HCT116 (cell line): ENCODE measurements around the gene IGSF23. TPM values are rescaled to one million over a fixed set of nuclear protein-coding genes. Genes with fewer than 3 reads are reported as not detected.
A peak's percentile ranks its signal among the peaks of the same experiment; 100 is the strongest.

Experiments
- ATAC-seq: fragments of 200-7000 bp; cut with Tn5 transposase; 2 replicates; pipeline ENCODE4 v1.9.1; 2020; ENCODE audit warnings: mild to moderate bottlenecking, moderate library complexity
- BruUV-seq: library from RNA; stranded (reverse); fragments of 400-500 nt; replicated peaks from 2 replicates; lab custom pipeline; 2021; lab: Mats Ljungman, UMichigan
- CTCF ChIA-PET: fragments of 300-600 bp; sonication (Branson Sonifier 250); formaldehyde crosslinking; loops from one replicate; lab custom pipeline; 2021; ENCODE audit warnings: antibody characterized with exemption; lab: Charles Lee
- POLR2A ChIA-PET: fragments of 300-600, 350-600 bp; sonication (Branson Sonifier 250); formaldehyde crosslinking; loops from one replicate; lab custom pipeline; 2021; ENCODE audit warnings: antibody characterized with exemption; lab: Charles Lee
- RAD21 ChIA-PET, 2 experiments: fragments of 300-600 bp; sonication (Branson Sonifier 250); formaldehyde crosslinking; loops; one replicate each; lab custom pipeline; 2023; ENCODE audit warnings: low total read pairs in 2 of 2; ENCODE audit not compliant: uncharacterized antibody in 2 of 2, unreplicated experiment in 2 of 2, low non-redundant PET in 1 of 2; lab: Charles Lee
- DNase-seq: peaks from one replicate; pipeline ENCODE4 v3.0.0-alpha.2; 2010; ENCODE audit warnings: low read depth, low spot score
- H2AFZ ChIP-seq: fragments of 200-600 bp; shearing (Covaris generic), sonication (generic); 2 replicates; pipeline ENCODE4 v1.6.1; 2017; ENCODE audit warnings: low read depth, mixed run types, mixed read lengths, antibody characterized with exemption, low read length; ENCODE audit not compliant: poor library complexity, severe bottlenecking
- H3K27ac ChIP-seq: 2 replicates; pipeline ENCODE4 v1.5.1; 2012; ENCODE audit warnings: low read depth, low read length
- H3K27me3 ChIP-seq: fragments of 200-600 bp; sonication (generic); 2 replicates; pipeline ENCODE4 v1.6.1; 2016; ENCODE audit warnings: mixed run types, low read length, mixed read lengths; ENCODE audit not compliant: insufficient read depth
- H3K36me3 ChIP-seq, 2 experiments: fragments of 200-500 bp in 1 of 2; fragments of 200-600 bp in 1 of 2; sonication (Bioruptor generic) in 1 of 2; sonication (generic) in 1 of 2; 2 replicates each; pipeline versions ENCODE4 v1.5.1 to v1.6.1; 2014 to 2016; ENCODE audit warnings: low read length in 2 of 2, inconsistent platforms in 1 of 2, mixed read lengths in 1 of 2, mixed run types in 1 of 2; ENCODE audit not compliant: insufficient read depth in 2 of 2, control insufficient read depth in 1 of 2
- H3K4me1 ChIP-seq, 2 experiments: fragments of 200-600 bp in 1 of 2; sonication (generic) in 1 of 2; 2 replicates each; pipeline versions ENCODE4 v1.5.1 to v1.6.1; 2012 to 2017; ENCODE audit warnings: low read length in 2 of 2, inconsistent platforms in 1 of 2, mild to moderate bottlenecking in 1 of 2, mixed read lengths in 1 of 2, mixed run types in 1 of 2, moderate library complexity in 1 of 2; ENCODE audit not compliant: insufficient read depth in 2 of 2, control insufficient read depth in 1 of 2
- H3K4me2 ChIP-seq: fragments of 200-600 bp; sonication (generic); 2 replicates; pipeline ENCODE4 v1.6.1; 2017; ENCODE audit warnings: mixed run types, low read length, mixed read lengths
- H3K4me3 ChIP-seq, 2 experiments: fragments of 200-600 bp in 1 of 2; sonication (generic) in 1 of 2; replicated peaks in 1 of 2; 2 replicates each; pipeline ENCODE4 v1.5.1; 2011 to 2016; ENCODE audit warnings: low read length in 2 of 2, control low read depth in 1 of 2, low read depth in 1 of 2, mild to moderate bottlenecking in 1 of 2, mixed read lengths in 1 of 2, mixed run types in 1 of 2
- H3K79me2 ChIP-seq: fragments of 200-600 bp; sonication (generic); 2 replicates; pipeline ENCODE4 v1.6.1; 2017; ENCODE audit warnings: mild to moderate bottlenecking, mixed run types, low read length, moderate library complexity, mixed read lengths; ENCODE audit not compliant: insufficient read depth
- H3K9ac ChIP-seq: fragments of 200-600 bp; sonication (generic); 2 replicates; pipeline ENCODE4 v1.6.1; 2016; ENCODE audit warnings: low read length, mixed read lengths
- H3K9me2 ChIP-seq: fragments of 200-600 bp; sonication (generic), shearing (Covaris generic); 2 replicates; pipeline ENCODE4 v1.6.1; 2017; ENCODE audit warnings: mixed run types, mild to moderate bottlenecking, moderate library complexity; ENCODE audit not compliant: insufficient read depth
- H3K9me3 ChIP-seq, 2 experiments: fragments of 200-500 bp in 1 of 2; fragments of 200-600 bp in 1 of 2; sonication (Bioruptor generic) in 1 of 2; sonication (generic) in 1 of 2; 2 replicates each; pipeline ENCODE4 v1.6.1; 2014 to 2017; ENCODE audit warnings: low read length in 2 of 2, mixed read lengths in 2 of 2, inconsistent platforms in 1 of 2, low read depth in 1 of 2, mild to moderate bottlenecking in 1 of 2, mixed run types in 1 of 2, moderate library complexity in 1 of 2; ENCODE audit not compliant: control insufficient read depth in 1 of 2, insufficient read depth in 1 of 2
- H4K20me1 ChIP-seq: fragments of 200-600 bp; sonication (generic), shearing (Covaris generic); 2 replicates; pipeline ENCODE4 v1.6.1; 2017; ENCODE audit warnings: mixed run types, mild to moderate bottlenecking, moderate library complexity; ENCODE audit not compliant: insufficient read depth
- CBX3 ChIP-seq: IDR thresholded peaks from 2 replicates; pipeline ENCODE4 v1.6.1; 2012; ENCODE audit warnings: low read depth
- EGR1 ChIP-seq: IDR thresholded peaks from 2 replicates; pipeline ENCODE4 v1.6.1; 2012; ENCODE audit warnings: low read depth
- ELF1 ChIP-seq: IDR thresholded peaks from 2 replicates; pipeline ENCODE4 v1.6.1; 2012; ENCODE audit warnings: low read depth, borderline replicate concordance
- FOSL1 ChIP-seq: IDR thresholded peaks from 2 replicates; pipeline ENCODE4 v1.6.1; 2012; ENCODE audit warnings: low read depth
- RAD21 ChIP-seq: IDR thresholded peaks from 2 replicates; pipeline ENCODE4 v1.6.1; 2012; ENCODE audit warnings: low read depth, mild to moderate bottlenecking
- SP1 ChIP-seq: IDR thresholded peaks from 2 replicates; pipeline ENCODE4 v1.6.1; 2012; ENCODE audit warnings: low read depth
- SRF ChIP-seq: IDR thresholded peaks from 2 replicates; pipeline ENCODE4 v1.6.1; 2012; ENCODE audit warnings: low read depth
- YY1 ChIP-seq: IDR thresholded peaks from 2 replicates; pipeline ENCODE4 v1.6.1; 2011; ENCODE audit warnings: low read length, low read depth, moderate library complexity, mild to moderate bottlenecking; ENCODE audit not compliant: insufficient replicate concordance; ENCODE audit errors: extremely low read depth
- ZNF274 ChIP-seq: fragments of 200-500 bp; sonication (Bioruptor generic); IDR thresholded peaks from 2 replicates; pipeline ENCODE4 v1.6.1; 2014; ENCODE audit warnings: mild to moderate bottlenecking, low read depth, low read length, inconsistent platforms
- intact Hi-C: fragments of 100-400 bp; cut with micrococcal nuclease; formaldehyde crosslinking; loops from 2 replicates; pipeline ENCODE4 v1.10.0; 2022
- total RNA-seq: library from RNA; stranded (reverse); gene quantifications from one replicate; pipeline ENCODE4 v1.2.1, GENCODE V29; 2021; ENCODE audit not compliant: unreplicated experiment
- TF ChIP-seq, protein P1 (sequence below), 3 experiments: fragments of 200-600 bp in 1 of 3; sonication (generic) in 1 of 3; IDR thresholded peaks in 2 of 3; conservative IDR thresholded peaks in 1 of 3; 2 replicates each; pipeline ENCODE4 v1.5.1; 2012 to 2017; ENCODE audit warnings: low read depth in 2 of 3, low read length in 2 of 3, antibody characterized with exemption in 1 of 3, borderline replicate concordance in 1 of 3, control low read depth in 1 of 3, mild to moderate bottlenecking in 1 of 3, mixed read lengths in 1 of 3, mixed run types in 1 of 3, moderate library complexity in 1 of 3; ENCODE audit not compliant: insufficient read depth in 1 of 3

Gene IGSF23
- total RNA-seq, 1 experiment from 2014 or later, result not detected

DNA sequence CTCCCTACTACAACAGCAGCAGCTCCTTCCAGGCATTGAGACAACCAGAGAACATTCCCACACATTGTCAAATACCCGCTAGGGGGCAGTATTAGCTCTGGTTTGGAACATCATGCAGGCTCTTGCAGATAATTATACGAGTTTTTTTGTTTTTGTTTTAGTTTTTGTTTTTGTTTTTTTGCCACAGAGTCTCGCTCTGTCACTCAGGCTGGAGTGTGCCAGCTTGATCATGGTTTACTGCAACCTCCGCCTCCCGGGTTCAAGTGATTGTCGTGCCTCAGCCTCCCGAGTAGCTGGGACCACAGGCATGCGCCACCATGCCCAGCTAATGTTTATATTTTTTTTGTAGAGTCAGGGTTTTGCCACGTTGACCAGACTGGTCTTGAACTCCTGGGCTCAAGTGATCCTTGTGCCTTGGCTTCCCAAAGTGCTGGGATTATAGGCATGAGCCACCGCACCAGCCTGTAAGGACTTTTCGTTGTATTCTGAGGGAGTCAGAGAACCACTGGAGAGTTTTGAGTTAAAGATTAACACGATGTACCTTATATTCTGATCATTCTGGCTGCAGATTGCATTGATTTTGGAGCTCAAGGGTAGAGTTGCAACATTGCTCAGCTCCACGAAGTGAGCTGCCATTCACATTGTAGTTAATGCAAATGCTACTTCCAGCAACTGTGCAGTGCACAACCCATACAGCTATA is 42.2 kb upstream of the IGSF23 start:
- no peaks in the 10 kb centered on the region for H3K27me3 ChIP-seq
- no peak overlapping the region for H2AFZ ChIP-seq
- POLR2A ChIA-PET, result interaction anchor here (1.1 kb wide), 1 partner anchor 73 kb away, joined by 3 read pairs; the partner anchor contains the start of gene PVR
- ATAC-seq (peak; percentile 96), DNase-seq (peak; percentile 76)
- H3K4me2 ChIP-seq, result 0 out of 2 replicates have a peak overlapping the region, but pooled peaks have one; percentile 15
- no peaks in the 10 kb centered on the region; a peak in 1 of 4 replicates for H3K4me1 ChIP-seq
- no peak overlapping the region for H3K27ac ChIP-seq
- TF ChIP-seq ELF1 (no peak), RAD21 (peak; percentile 88), ZNF274 (no peak), SRF (no peak), CBX3 (no peak), YY1 (no peak), SP1 (no peak), FOSL1 (no peak), EGR1 (no peak)
- TF ChIP-seq, protein P1, sequence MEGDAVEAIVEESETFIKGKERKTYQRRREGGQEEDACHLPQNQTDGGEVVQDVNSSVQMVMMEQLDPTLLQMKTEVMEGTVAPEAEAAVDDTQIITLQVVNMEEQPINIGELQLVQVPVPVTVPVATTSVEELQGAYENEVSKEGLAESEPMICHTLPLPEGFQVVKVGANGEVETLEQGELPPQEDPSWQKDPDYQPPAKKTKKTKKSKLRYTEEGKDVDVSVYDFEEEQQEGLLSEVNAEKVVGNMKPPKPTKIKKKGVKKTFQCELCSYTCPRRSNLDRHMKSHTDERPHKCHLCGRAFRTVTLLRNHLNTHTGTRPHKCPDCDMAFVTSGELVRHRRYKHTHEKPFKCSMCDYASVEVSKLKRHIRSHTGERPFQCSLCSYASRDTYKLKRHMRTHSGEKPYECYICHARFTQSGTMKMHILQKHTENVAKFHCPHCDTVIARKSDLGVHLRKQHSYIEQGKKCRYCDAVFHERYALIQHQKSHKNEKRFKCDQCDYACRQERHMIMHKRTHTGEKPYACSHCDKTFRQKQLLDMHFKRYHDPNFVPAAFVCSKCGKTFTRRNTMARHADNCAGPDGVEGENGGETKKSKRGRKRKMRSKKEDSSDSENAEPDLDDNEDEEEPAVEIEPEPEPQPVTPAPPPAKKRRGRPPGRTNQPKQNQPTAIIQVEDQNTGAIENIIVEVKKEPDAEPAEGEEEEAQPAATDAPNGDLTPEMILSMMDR (IDR thresholded peaks at IDR 0.05 in 2 of 3, conservative IDR thresholded peaks at IDR 0.05 in 1 of 3; ENCODE audit: borderline replicate concordance in 1 of 3, insufficient read depth in 1 of 3, low read depth in 2 of 3, low read length in 2 of 3), result peak; percentile 77 to 82 (median 79)
- RAD21 ChIA-PET, result interaction anchor here (0.5 to 1.6 kb wide), 11 partner anchors 59 to 560 kb away, joined by 3 to 9 read pairs (median 6); partner anchors contain the start of gene NECTIN2 (in 1 of the 2)
- intact Hi-C loops, result loop anchor here (1.0 to 5.0 kb wide), 2 partner anchors 237 to 271 kb away; no protein-coding TSS in a partner anchor
- no peak overlapping the region for H3K9ac ChIP-seq
- H3K79me2 ChIP-seq, result no peaks in the 10 kb centered on the region
- H3K36me3 ChIP-seq, result no peaks in the 10 kb centered on the region
- H3K9me2 ChIP-seq, result no peaks in the 10 kb centered on the region
- H3K9me3 ChIP-seq, result no peaks in the 10 kb centered on the region
- BruUV-seq, result no TSS peak
- no peaks in the 10 kb centered on the region for H4K20me1 ChIP-seq
- CTCF ChIA-PET, result interaction anchor here (0.6 to 2.4 kb wide), 31 partner anchors 9 to 319 kb away, joined by 3 to 23 read pairs (median 4); partner anchors contain the start of genes BCAM, NECTIN2, PVR and TOMM40
- no peak overlapping the region for H3K4me3 ChIP-seq
